ENCODE data around the gene TMTC1. TPM values are rescaled to one million over a fixed set of nuclear protein-coding genes. Genes with fewer than 3 reads are reported as not detected.

Gene TMTC1
- total and polyA plus RNA-seq, 2 of the 8 experiments (the other 6 are each of a cell fraction or from before 2014, with no cell fraction given): 15.4 to 20.8 TPM

DNA sequence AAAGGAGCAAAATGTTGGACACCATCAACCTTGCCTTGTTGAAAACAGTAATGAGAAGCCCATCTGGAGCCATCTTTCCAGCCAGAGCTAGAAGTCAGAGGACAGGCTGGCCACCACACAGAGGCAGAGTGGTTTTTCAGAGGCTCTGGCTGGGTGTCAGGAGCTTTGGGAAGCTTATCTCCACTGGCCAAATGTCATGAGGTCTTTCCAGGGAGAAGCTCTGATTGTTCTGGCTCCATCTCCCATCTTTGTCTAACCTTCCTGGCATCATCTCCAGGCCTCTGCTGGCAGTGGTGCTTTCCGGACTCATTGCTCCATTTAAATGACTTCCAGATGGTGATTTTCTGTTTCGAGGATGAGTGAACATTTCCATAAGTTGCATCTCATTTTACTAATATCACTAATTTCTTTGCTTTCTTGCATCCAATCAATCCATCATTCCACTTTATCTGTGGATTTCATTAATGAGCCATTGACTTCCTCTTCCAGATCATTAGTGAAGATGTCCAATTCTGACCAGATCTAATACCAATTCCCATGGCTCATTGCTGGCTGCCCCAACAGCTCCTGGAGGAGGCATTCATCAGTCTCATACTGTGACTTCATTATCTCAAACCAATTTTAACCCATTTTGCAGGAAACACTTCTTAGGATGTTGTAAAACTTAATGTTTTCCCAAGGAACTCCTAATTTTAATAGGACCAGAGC, 35.3 kb upstream of the TMTC1 start (continued):
- TF ChIP-seq ASH2L (IDR thresholded peaks at IDR 0.05; ENCODE audit: low read length): no peak
- no peak for TF ChIP-seq GTF2F1 (IDR thresholded peaks at IDR 0.05; ENCODE audit: borderline replicate concordance, low read depth, low read length)
- TF ChIP-seq EZH2 (IDR thresholded peaks at IDR 0.05; ENCODE audit: low read depth, low read length, severe bottlenecking): no peak
- TF ChIP-seq ZNF274 (IDR thresholded peaks at IDR 0.05; ENCODE audit: borderline replicate concordance, extremely low read depth, low read length): no peak
- no peak for TF ChIP-seq SRF (IDR thresholded peaks at IDR 0.05; ENCODE audit: low read depth, low read length)
